Iris pigment epithelial cell (primary cell): Measurements from ENCODE around the gene MOSMO.
"Not testable (repeated sequence)": the region's sequence is repeated elsewhere in the genome, so short reads cannot be mapped to it uniquely, and the experiment has no call there.

ENCODE experiments used
- DNase-seq: peaks from one replicate; pipeline ENCODE4 v3.0.0-alpha.2; 2011; ENCODE audit warnings: low read depth

Gene MOSMO

DNA sequence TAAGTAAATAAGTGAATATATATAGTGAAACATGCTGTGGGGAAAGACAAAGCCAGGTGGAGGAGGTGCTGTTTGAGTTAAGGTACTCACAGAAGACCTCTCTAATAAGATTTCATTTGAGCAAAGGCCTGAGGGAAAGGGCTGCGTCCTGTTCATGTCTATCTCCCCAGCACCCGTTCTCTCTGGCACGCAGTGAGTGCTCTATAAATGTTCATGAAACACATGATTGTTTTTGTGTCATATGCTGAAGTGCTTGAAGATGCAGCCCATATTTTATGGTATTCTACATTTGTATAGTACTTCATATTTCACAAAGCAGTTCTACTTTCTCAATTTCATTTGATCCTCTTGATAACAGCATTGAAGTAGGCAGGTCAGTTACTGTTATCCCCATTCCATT, 85.4 kb downstream of the MOSMO start:
- no peak for DNase-seq

DNA sequence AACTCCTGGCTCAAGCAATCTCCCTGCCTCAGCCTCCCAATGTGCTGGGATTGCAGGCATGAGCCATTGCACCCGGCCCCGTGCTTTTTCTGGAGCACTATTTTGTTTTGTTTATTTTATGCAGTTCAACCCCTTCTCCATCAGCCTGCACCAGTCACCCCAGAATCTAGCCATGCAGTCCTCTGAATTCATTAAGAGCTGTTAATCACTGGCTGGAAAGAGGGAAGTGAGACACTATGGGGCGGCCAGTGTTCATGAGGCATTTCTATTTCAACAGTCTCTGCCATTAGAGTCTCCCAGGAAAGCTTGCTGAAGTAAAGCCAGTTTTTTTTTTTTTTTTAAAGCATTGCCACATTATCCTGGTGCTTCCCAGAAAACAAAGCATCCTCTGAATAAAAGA, 86.1 kb downstream of the MOSMO start:
- DNase-seq, result no peak

DNA sequence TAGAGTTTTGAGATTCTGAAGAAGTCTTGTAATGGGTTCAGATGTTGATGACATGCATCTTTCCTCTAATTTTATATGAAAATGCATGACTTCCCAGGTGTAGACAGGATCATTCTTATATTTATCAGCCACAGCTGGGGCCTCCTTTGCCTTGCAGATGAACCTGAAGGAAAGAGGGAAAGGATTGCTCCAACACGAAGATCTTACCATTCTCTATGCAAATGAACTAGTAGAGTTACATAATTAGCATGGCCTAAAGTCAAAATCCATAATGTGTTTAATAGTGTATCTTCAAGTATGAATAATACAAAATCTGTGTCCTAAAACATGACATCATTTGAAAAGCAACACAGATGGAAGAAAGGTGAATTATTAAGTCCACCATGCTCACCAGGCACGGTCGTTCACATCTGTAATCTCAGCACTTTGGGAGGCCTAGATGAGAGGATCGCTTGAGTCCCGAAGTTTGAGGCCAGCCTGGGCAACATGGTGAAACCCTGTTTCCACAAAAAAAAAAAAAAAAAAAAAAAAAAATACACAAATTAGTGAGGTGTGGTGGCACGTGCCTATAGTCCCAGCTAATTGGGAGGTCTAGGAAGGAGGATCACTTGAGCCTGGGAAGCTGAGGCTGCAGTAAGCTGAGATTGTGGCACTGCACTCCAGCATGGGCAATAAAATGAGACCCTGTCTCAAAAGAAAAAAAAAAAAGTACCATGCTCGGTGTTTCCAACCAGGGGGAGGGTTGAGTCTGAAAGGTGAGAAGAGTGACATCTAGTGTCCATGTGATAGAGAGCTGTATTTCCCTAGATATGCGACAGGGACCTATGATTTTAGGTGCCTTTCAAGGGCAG, 90.7 kb downstream of the MOSMO start:
- peak; percentile 48 for DNase-seq

DNA sequence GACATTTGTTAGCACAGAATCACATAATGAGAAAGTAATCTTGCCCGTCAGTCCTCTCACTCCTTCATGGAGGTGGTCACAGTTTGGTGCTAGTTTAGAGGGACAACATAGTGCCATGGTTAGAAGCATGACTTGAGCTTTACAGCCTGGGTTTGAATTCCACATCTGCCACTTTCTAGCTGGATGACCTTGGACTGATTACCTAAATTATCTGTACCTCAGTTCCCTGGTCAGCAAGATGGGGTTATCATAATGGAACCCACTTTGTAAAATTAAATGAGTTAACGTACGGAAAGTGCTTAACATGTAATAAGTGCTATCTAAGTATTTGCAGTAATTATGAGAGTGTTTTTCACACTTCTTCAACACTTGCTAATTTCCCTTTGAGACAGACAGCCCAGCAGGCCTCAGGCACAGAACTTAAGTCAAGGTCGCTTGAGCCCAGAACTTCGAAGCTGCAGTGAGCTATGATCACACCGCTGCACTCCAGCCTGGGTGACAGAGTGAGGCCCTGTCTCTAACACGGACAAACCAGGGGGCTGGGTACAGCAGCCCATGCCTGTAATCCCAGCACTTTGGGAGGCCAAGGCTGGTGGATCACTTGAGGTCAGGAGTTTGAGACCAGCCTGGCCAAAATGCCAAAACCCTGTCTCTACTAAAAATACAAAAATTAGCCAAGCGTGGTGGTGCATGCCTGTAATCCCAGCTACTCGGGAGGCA, 91.5 kb downstream of the MOSMO start:
- no peak for DNase-seq

DNA sequence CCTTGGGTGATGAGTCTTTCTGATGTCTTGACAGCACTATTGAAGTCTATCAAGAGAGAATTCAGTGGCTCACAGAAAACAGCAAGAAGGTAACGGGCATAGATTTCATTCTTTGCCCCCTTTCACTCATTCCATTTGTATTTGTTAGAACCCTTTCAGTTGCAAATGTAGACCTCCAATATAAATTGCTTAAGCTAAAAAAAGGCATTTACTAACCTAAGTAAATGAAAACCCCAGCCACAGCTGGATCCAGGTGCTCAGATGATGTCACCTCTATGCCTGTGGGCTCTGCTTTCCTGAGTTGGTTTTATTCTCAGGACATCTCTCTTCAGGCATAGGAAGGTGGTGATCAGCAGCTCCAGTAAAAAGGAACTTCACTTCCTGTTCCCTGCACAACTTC, 95.5 kb downstream of the MOSMO start:
- DNase-seq, result no peak

DNA sequence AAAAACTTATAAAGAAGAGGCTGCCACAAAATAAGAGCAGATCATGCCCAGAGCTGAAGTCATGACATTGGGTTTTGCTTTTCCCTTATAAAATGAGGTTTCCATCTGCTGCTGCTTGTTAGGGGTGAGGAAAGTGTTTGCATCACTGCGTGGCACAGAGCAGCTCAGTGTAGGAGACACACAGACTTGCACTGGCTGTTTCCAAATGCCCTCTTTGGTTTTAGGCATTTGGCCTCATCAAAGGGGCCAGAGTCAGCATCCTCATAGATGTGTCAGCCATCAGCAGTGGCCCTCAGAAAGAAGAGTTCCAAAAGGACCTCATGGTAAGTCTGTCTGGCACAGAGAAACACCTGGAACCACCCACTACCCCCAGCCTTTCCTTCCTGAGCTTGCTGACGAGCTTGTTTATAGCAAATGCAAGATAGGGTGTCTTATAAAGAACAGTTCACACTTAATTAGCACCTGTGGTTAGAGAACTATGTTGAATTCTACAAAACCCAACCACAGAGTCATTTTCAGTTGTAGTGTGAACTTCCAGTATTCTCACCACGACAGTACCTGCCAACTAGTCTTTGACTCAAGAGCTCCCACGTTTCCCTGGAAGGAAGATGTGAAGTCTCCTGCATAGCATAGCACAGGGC, 101.5 kb downstream of the MOSMO start:
- DNase-seq, result no peak

DNA sequence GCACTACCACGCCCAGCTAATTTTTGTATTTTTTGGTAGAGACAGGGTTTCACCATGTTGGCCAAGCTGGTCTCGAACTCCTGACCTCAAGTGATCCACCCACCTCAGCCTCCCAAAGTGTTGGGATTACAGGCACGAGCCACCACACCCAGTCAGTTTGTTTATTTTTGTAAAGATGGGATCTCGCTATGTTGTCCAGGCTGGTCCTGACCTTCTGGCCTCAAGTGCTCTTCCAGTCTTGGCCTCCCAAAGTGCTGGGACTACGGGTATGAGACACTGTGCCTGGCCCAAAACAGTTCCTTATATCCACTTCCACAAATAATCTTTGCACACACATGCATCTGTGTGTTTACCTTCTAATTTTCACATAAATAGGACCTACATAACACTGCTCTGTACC, 103.7 kb downstream of the MOSMO start:
- DNase-seq, result not testable (repeated sequence)

DNA sequence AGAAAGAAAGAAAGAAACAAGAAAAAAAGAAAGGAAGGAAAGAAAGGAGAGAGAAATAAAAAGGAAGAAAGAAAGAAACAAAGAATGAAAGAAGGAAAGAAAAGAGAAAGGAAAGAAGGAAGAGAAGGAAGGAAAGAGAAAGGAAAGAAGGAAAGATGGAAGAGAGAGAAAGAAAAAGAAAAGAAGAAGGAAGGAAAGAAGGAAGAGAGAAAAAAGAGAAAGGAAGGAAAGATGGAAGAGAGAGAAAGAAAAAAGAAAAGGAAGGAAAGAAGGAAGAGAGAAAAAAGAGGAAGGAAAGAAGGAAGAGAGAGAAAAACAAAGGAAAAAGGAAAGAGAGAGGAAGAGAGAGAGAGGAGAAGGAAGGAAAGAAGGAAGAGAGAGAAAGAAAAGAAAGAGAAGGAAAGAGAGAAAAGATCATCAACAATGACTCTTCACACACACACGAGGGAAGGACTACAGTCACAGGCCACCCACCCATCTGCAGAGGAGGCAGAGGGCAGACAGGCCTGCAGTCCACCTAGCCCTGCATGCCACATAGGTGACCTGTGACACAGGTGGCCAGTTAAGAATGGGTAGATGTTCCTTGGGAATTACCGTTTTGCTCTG, 108.3 kb downstream of the MOSMO start:
- no peak for DNase-seq

DNA sequence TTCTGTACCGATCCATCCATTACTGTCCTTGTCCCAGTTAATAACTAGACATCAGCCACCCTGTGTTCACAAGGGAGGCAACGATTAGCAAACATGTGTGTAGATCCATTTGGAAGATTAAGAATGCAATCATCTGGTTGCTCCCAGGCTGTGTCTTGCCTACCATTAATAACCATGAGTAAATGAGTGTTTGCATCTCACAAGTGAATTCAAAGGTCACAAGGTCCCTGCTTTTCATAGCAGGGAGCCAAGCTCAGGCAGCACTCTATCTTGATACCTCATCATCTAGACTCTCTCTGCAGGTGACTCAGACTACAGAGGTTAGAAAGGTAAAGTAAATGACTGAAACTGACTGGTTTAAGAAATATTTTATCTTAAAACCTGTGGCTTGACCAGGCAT, 109.7 kb downstream of the MOSMO start:
- no peak for DNase-seq

DNA sequence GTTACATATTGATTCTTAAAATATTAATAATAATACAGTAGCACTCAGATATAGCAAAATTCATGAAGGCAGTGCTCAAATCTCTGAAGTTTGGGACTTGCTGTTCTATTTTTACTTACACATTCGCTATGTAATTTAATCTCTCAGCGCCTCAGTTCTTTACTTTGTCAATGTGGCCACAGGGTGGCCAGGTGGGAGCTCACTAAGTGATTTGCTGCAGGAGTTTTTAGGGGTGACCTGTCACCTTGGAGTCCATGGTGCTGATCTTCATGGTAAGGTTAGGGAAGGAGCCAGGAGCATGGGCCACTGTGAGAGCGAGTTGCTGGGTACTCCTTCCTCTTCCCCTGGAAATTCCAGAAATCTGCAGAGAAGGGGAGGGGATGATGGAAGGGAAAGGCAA, 112.5 kb downstream of the MOSMO start:
- no peak for DNase-seq

DNA sequence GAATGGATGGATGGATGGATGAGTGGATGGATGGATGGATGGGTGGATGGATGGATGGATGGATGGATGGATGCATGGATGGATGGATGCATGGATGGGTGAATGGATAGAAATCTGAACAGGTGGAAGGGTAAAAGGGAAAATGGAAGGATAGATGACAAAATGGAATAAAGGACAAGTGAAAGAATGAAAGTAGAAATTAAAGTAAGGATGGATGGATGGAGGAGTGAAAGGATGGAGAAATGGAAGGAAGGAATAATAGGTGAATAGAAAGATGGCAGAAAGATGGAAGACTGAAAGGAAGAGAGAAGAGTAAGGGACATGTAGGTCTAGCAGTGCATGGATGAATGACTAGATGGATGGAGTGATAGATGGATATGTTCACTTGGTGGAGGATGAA, 114.3 kb downstream of the MOSMO start:
- no peak for DNase-seq

DNA sequence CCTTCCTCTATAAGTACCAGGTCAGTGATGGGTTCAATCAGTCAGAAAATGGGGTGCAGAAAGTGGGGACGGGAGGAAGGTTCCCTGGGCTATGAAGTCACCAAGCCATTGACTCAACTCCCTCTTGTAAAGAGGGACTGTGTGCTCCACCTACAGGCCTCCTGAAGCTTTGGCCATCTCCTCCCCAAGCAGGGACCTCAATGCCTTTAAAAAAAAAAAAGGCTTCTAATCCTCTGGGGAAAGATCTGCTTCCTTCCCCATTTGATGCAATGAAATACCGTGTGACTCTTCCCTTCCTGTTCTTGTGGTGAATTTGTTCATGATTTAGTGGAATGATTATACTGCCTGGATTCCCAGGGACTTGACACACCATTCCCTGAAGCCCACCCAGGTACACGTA, 115.2 kb downstream of the MOSMO start:
- no peak for DNase-seq

DNA sequence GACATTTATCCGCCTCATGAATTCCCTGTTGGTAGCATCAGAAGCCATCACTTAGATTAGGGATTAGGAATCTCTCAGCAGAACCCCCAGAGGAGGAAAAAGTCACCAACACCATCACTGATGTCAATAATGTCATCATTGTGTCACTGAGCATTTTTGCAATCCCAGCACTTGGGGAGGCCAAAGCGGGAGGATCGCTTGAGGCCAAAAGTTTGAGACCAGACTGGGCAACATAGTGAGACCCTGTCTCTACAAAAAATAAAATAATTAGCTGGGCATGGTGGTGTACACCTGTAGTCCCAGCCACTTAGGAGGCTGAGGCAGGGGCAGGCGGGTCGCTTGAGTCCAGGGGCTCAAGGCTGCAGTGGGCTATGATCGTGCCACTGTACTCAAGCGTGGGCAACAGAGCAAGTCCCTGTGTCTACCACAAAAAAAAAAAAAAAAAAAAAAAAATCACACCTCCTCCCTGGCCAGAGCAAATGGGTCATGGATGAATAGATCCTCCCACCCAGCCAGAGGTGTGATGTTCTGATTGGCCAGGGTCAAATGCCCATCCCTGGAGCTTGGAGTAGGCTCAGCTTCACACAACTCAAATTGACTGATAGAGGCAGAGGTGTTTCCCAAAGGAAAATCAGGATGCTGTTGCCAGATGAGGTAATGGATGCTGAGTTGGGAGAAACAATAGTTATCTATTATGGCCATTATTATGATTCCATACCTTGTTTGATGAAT, 116.0 kb downstream of the MOSMO start:
- DNase-seq, result no peak

DNA sequence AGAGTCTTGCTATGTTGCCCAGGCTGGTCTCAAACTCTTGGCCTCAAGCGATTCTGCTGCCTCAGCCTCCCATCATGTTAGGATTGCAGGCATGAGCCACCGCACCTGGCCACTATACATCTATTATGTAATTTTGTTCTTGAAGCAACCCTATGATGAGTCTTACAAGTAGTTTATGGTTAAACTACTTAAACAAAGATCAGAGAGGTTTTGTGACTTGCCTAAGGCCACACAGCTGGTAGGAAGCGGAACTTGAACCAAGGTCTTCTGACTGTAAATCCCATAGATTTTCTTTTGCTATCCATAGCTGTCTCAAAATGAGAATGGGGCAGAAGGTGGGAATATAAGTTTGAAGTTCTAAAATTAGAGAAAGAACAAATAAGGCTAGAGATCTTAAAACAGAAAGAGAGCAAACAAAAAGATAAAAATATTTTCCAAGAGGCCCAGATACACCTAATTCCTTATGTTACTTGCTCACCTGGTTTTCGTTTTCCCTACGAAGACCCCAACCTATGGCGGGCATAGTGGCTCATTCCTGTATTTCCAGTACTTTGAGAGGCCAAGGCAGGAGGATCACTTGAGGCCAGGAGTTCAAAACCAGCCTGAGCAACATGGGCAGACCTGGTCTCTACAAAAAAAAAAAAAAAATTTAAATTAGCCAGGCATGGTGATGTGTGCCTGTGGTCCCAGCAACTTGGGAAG, 116.8 kb downstream of the MOSMO start:
- no peak for DNase-seq

DNA sequence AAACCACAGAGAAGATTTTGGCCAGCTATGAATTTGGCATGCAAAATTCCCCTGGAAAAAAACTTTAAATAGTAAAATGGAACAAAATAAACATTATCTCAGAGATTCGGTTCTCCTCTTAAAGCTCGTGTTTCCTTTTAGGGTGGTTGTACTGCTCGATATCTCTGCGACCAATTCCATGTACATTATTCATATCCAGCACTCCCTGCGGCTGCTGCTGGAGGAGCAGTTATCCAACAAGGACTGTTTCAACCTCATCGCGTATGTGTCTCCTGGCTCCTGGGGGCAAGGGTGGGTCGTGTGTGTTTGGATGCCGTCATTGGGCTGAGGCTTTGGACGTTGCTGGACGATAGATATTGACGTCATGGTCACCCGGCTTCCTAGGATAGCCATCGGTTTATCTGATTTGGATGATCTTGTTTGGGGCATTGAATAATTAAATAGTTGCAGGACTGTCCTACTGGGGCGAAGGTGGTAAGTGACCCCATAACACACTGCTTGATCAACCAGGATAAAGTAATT, 118.2 kb downstream of the MOSMO start:
- peak; percentile 10 for DNase-seq

DNA sequence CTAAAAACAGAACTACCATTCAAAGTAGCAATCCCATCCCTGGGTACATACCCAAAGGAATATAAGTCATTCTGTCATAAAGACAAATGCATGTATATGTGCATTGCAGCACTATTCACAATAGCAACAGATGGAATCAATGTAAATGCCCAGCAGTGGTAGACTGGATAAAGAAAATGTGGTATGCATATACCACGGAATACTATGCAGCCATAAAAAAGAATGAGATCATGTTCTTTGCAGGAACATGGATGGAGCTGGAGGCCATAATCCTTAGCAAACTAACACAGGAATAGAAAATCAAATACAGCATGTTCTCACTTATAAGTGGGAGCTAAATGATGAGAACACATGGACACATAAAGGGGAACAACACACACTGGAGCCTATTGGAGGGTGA, 120.6 kb downstream of the MOSMO start:
- not testable (repeated sequence) for DNase-seq

DNA sequence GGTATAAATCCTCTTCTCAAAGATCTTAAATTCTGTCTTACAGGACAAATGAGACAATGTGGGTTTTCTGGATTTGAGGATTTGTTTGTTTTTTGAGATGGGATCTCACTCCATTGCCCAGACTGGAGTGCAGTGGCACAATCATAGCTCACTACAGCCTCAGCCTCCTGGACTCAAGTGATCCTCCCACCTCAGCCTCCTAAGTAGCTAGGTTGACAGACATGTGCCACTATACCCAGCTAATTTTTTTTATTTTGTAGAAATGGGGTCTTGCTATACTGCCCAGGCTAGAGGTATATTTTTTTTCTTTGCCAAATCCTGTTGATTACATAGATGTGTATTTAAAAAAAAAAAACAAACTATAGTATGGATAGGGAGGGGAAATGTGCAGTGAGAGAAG, 122.6 kb downstream of the MOSMO start:
- DNase-seq, result no peak

DNA sequence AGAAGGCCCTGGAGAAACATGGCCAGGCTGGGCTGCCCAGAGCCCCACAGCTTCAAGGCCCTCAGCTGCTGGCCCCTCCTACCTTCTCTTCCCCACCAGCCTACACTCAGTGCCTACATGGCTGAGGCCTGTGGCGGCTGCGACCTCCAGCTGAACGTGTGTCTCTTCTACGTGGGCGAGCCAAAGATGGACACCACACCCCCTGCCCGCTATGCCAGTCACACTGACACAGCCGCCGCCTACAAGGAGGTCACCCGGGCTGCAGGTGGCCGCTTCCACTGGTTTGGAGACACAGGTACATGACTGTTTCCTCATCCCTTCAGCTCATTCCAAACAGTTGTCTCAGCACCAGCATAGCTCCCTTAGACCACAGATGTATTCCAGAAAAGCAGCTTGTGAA, 124.9 kb downstream of the MOSMO start:
- DNase-seq, result no peak
